Thyroid gland (tissue), 4 donors: ENCODE measurements around the gene AP4S1.

Source experiments
- CTCF ChIP-seq, 6 experiments: fragments of 200-600 bp in 3 of 6; fragments of 450-650 bp in 3 of 6; sonication (generic) in 3 of 6; IDR thresholded peaks; one replicate each; pipeline ENCODE4 v1.5.1; 2016 to 2019; ENCODE audit warnings: antibody characterized with exemption in 6 of 6, mild to moderate bottlenecking in 2 of 6, inconsistent platforms in 1 of 6, moderate library complexity in 1 of 6
- POLR2A ChIP-seq, 2 donors: fragments of 450-650 bp; IDR thresholded peaks; one replicate each; pipeline ENCODE4 v1.6.1; 2017; ENCODE audit warnings: antibody characterized with exemption in 2 of 2, mild to moderate bottlenecking in 2 of 2, moderate library complexity in 1 of 2

- no peak for TF ChIP-seq POLR2A (IDR thresholded peaks at IDR 0.05)
- TF ChIP-seq CTCF (IDR thresholded peaks at IDR 0.05) = no peak
Observed at GRCh38 chr14:31142455-31143087, 117.1 kb downstream of the AP4S1 start.
